H9 (cell line): ENCODE data around the gene NIM1K. TPM values are rescaled to one million over a fixed set of nuclear protein-coding genes. Genes with fewer than 3 reads are reported as not detected.

ENCODE experiments used
- DNase-seq: peaks from one replicate; pipeline ENCODE4 v3.0.0-alpha.2; 2017
- H2AFZ ChIP-seq: one replicate; pipeline ENCODE4 v1.6.1; 2013; ENCODE audit warnings: mild to moderate bottlenecking, low read length, control low read depth, moderate library complexity
- H2AK5ac ChIP-seq: 2 replicates; pipeline ENCODE4 v1.6.1; 2013; ENCODE audit warnings: low read length, control low read depth, mixed read lengths; ENCODE audit not compliant: insufficient read length
- H2BK120ac ChIP-seq: one replicate; pipeline ENCODE4 v1.6.1; 2013; ENCODE audit warnings: low read depth, mild to moderate bottlenecking, low read length, control low read depth, inconsistent platforms; ENCODE audit not compliant: poor library complexity, severe bottlenecking
- H2BK12ac ChIP-seq: 2 replicates; pipeline ENCODE4 v1.6.1; 2013; ENCODE audit warnings: low read length, control low read depth, mixed read lengths, low read depth; ENCODE audit not compliant: insufficient read length
- H2BK15ac ChIP-seq: 2 replicates; pipeline ENCODE4 v1.6.1; 2013; ENCODE audit warnings: low read depth, low read length, control low read depth
- H2BK20ac ChIP-seq: one replicate; pipeline ENCODE4 v1.6.1; 2013; ENCODE audit warnings: low read depth, mild to moderate bottlenecking, low read length, control low read depth, inconsistent platforms; ENCODE audit not compliant: poor library complexity, severe bottlenecking
- H2BK5ac ChIP-seq: 2 replicates; pipeline ENCODE4 v1.6.1; 2013; ENCODE audit warnings: low read length, control low read depth, mixed read lengths; ENCODE audit not compliant: insufficient read length
- H3K14ac ChIP-seq: 2 replicates; pipeline ENCODE4 v1.6.1; 2013; ENCODE audit warnings: low read length, control low read depth; ENCODE audit not compliant: insufficient read depth
- H3K18ac ChIP-seq: 2 replicates; pipeline ENCODE4 v1.6.1; 2013; ENCODE audit warnings: low read depth, mild to moderate bottlenecking, mixed read lengths, low read length, control low read depth; ENCODE audit not compliant: insufficient read length
- H3K23ac ChIP-seq: 2 replicates; pipeline ENCODE4 v1.6.1; 2013; ENCODE audit warnings: low read length, control low read depth, mixed read lengths, low read depth; ENCODE audit not compliant: insufficient read length
- H3K23me2 ChIP-seq: 2 replicates; pipeline ENCODE4 v1.6.1; 2013; ENCODE audit warnings: low read depth, mild to moderate bottlenecking, mixed read lengths, low read length, control low read depth; ENCODE audit not compliant: insufficient read length, poor library complexity, severe bottlenecking
- H3K27ac ChIP-seq: 2 replicates; pipeline ENCODE4 v1.5.1; 2013; ENCODE audit warnings: low read length, control low read depth, mixed read lengths, low read depth; ENCODE audit not compliant: insufficient read length
- H3K27me3 ChIP-seq: 2 replicates; pipeline ENCODE4 v1.6.1; 2013; ENCODE audit warnings: low read length, control low read depth, inconsistent platforms; ENCODE audit not compliant: insufficient read depth
- H3K4ac ChIP-seq: 2 replicates; pipeline ENCODE4 v1.6.1; 2013; ENCODE audit warnings: low read depth, mild to moderate bottlenecking, control low read depth, inconsistent platforms, low read length, moderate library complexity
- H3K4me1 ChIP-seq: 2 replicates; pipeline ENCODE4 v1.6.1; 2013; ENCODE audit warnings: low read length, control low read depth, inconsistent platforms; ENCODE audit not compliant: insufficient read depth
- H3K4me2 ChIP-seq: 2 replicates; pipeline ENCODE4 v1.6.1; 2013; ENCODE audit warnings: low read length, control low read depth, mixed read lengths; ENCODE audit not compliant: insufficient read length, insufficient read depth
- H3K56ac ChIP-seq: 2 replicates; pipeline ENCODE4 v1.6.1; 2013; ENCODE audit warnings: low read depth, mild to moderate bottlenecking, mixed read lengths, low read length, control low read depth; ENCODE audit not compliant: insufficient read length
- H3K79me1 ChIP-seq: 2 replicates; pipeline ENCODE4 v1.6.1; 2013; ENCODE audit warnings: low read depth, mild to moderate bottlenecking, moderate library complexity, low read length, control low read depth, inconsistent platforms; ENCODE audit not compliant: insufficient read depth, poor library complexity, severe bottlenecking
- H3K79me2 ChIP-seq: 2 replicates; pipeline ENCODE4 v1.6.1; 2013; ENCODE audit warnings: low read length, control low read depth, inconsistent platforms; ENCODE audit not compliant: insufficient read depth
- H3K9ac ChIP-seq: 2 replicates; pipeline ENCODE4 v1.6.1; 2013; ENCODE audit warnings: low read length, control low read depth, mixed read lengths; ENCODE audit not compliant: insufficient read length; ENCODE audit errors: extremely low read depth
- H3K9me3 ChIP-seq: one replicate; pipeline ENCODE4 v1.6.1; 2013; ENCODE audit warnings: low read depth, low read length, inconsistent platforms; ENCODE audit not compliant: control insufficient read depth
- H3T11ph ChIP-seq: one replicate; pipeline ENCODE4 v1.6.1; 2013; ENCODE audit warnings: mild to moderate bottlenecking, low read length, control low read depth, inconsistent platforms
- H4K20me1 ChIP-seq: one replicate; pipeline ENCODE4 v1.6.1; 2013; ENCODE audit not compliant: control insufficient read depth, insufficient read length, insufficient read depth
- H4K5ac ChIP-seq: 2 replicates; pipeline ENCODE4 v1.6.1; 2013; ENCODE audit warnings: low read depth, mild to moderate bottlenecking, mixed read lengths, low read length, control low read depth; ENCODE audit not compliant: insufficient read length
- H4K8ac ChIP-seq: replicated peaks from 2 replicates; pipeline ENCODE4 v1.6.1; 2013; ENCODE audit warnings: low read length, control low read depth, mixed read lengths, low read depth; ENCODE audit not compliant: insufficient read length
- H4K91ac ChIP-seq: 2 replicates; pipeline ENCODE4 v1.6.1; 2013; ENCODE audit warnings: low read depth, mild to moderate bottlenecking, moderate library complexity, mixed read lengths, low read length, control low read depth; ENCODE audit not compliant: insufficient read length
- H3K27ac Mint-ChIP-seq, 3 experiments: 2 replicates in 2 of 3; 3 replicates in 1 of 3; pipeline ENCODE4 v1.8.0; 2020 to 2021; ENCODE audit warnings: mixed read lengths in 3 of 3, mild to moderate bottlenecking in 1 of 3, moderate library complexity in 1 of 3
- H3K27me3 Mint-ChIP-seq: 2 replicates; pipeline ENCODE4 v1.8.0; 2021; ENCODE audit warnings: low read depth, mild to moderate bottlenecking, moderate library complexity, mixed read lengths
- H3K36me3 Mint-ChIP-seq, 3 experiments: 2 replicates in 2 of 3; 3 replicates in 1 of 3; pipeline ENCODE4 v1.8.0; 2020 to 2021; ENCODE audit warnings: low read depth in 3 of 3, mixed read lengths in 3 of 3; ENCODE audit not compliant: insufficient read depth in 1 of 3
- H3K4me1 Mint-ChIP-seq, 2 experiments: 2 replicates each; pipeline ENCODE4 v1.8.0; 2020; ENCODE audit warnings: mixed read lengths in 2 of 2
- H3K4me3 Mint-ChIP-seq, 2 experiments: 2 replicates in 1 of 2; 3 replicates in 1 of 2; pipeline ENCODE4 v1.8.0; 2020 to 2021; ENCODE audit warnings: mild to moderate bottlenecking in 2 of 2, mixed read lengths in 2 of 2, moderate library complexity in 1 of 2
- H3K9me3 Mint-ChIP-seq, 2 experiments: 2 replicates in 1 of 2; 3 replicates in 1 of 2; pipeline ENCODE4 v1.8.0; 2020; ENCODE audit warnings: mild to moderate bottlenecking in 2 of 2, mixed read lengths in 2 of 2, moderate library complexity in 1 of 2
- WGBS: extraction: QIAGEN DNeasy Blood & Tissue Kit; methylation state at CpG from one replicate; pipeline ENCODE4 v1.1.7; 2013; ENCODE audit warnings: missing lambda C conversion rate, low lambda C conversion rate, mixed read lengths; ENCODE audit not compliant: insufficient read length; ENCODE audit errors: extremely low coverage; 5-methylcytosine and 5-hydroxymethylcytosine counted together
- total RNA-seq: library from RNA; stranded (reverse); gene quantifications from 2 replicates; pipeline ENCODE4 v1.2.1, GENCODE V29; 2021
- TF ChIP-seq, protein P1 (sequence below): fragments of 200-600 bp; sonication (generic); conservative IDR thresholded peaks from 3 replicates; pipeline ENCODE4 v1.8.0; 2021; ENCODE audit warnings: antibody characterized with exemption, mild to moderate bottlenecking

NIM1K gene
- total RNA-seq, 1 experiment from 2014 or later: 0.07 TPM

DNA sequence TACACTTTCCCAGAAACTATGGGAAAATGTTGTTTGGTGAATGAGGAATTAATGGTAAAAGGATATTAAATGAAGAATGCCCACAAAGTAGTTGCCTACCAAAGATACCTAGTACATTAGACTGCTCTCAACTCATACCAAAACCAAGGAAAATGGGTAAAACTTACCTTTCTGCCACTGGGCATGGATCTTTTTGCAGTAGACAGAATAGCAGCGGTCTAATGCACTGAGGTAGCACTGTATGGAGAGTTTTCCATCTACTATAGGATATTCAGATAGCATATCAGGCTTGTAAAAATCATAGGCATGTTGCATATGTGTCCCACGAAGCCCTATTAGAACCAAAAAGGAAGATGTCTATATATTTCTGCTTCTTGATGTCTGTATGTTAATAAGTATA, 104.8 kb downstream of the NIM1K start:
- Histone ChIP-seq H3K14ac (no peak overlapping the region), H4K91ac (no peak overlapping the region), H2BK15ac (no peak overlapping the region), H3K79me2 (peaks cover 20% of the 10 kb centered on the region), H3K27ac (no peak overlapping the region), H3K4ac (no peak overlapping the region), H3K79me1 (peaks cover 6% of the 10 kb centered on the region), H4K20me1 (peaks cover 2% of the 10 kb centered on the region), H2BK120ac (no peak overlapping the region), H3K4me1 (0 out of 2 replicates have a peak, but pooled peaks cover 1% of the 10 kb centered on the region), H3K56ac (no peak overlapping the region), H3K27me3 (no peaks in the 10 kb centered on the region; the same call in 1 of the 2 replicates), H4K8ac (no peak overlapping the region), H3K23me2 (no peaks in the 10 kb centered on the region), H3K4me2 (no peak overlapping the region), H2BK12ac (no peak overlapping the region), H4K5ac (no peak overlapping the region), H2AK5ac (no peak overlapping the region), H2AFZ (no peak overlapping the region), H3K23ac (no peak overlapping the region), H3K9ac (no peak overlapping the region), H3K18ac (no peak overlapping the region), H3T11ph (no peak overlapping the region), H3K9me3 (no peaks in the 10 kb centered on the region), H2BK5ac (no peak overlapping the region), H2BK20ac (no peak overlapping the region)
- WGBS: no CpG with 5 or more reads among the region's 2 CpGs
- H3K27me3 Mint-ChIP-seq: no peaks in the 10 kb centered on the region
- no peak for DNase-seq
- peak overlapping the region in 1 of 3 experiments; percentile 2; a peak in 1 of 7 replicates for H3K27ac Mint-ChIP-seq
- H3K4me3 Mint-ChIP-seq: no peak overlapping the region
- no peaks in the 10 kb centered on the region for H3K9me3 Mint-ChIP-seq
- TF ChIP-seq, protein P1, sequence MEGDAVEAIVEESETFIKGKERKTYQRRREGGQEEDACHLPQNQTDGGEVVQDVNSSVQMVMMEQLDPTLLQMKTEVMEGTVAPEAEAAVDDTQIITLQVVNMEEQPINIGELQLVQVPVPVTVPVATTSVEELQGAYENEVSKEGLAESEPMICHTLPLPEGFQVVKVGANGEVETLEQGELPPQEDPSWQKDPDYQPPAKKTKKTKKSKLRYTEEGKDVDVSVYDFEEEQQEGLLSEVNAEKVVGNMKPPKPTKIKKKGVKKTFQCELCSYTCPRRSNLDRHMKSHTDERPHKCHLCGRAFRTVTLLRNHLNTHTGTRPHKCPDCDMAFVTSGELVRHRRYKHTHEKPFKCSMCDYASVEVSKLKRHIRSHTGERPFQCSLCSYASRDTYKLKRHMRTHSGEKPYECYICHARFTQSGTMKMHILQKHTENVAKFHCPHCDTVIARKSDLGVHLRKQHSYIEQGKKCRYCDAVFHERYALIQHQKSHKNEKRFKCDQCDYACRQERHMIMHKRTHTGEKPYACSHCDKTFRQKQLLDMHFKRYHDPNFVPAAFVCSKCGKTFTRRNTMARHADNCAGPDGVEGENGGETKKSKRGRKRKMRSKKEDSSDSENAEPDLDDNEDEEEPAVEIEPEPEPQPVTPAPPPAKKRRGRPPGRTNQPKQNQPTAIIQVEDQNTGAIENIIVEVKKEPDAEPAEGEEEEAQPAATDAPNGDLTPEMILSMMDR: no peak
- peaks cover 59 to 76% (median 72%) of the 10 kb centered on the region in 3 experiments; a peak in 6 of 7 replicates for H3K36me3 Mint-ChIP-seq
- H3K4me1 Mint-ChIP-seq: peaks cover 4 to 7% of the 10 kb centered on the region in 2 experiments; a peak in 3 of 4 replicates
